ELF-1 (cell line): Measurements from ENCODE around the gene TFAP2E.

Source experiments
- DNase-seq: peaks from one replicate; pipeline ENCODE4 v3.0.0-alpha.2; 2016; ENCODE audit warnings: low read depth, low spot score

Gene TFAP2E

DNA sequence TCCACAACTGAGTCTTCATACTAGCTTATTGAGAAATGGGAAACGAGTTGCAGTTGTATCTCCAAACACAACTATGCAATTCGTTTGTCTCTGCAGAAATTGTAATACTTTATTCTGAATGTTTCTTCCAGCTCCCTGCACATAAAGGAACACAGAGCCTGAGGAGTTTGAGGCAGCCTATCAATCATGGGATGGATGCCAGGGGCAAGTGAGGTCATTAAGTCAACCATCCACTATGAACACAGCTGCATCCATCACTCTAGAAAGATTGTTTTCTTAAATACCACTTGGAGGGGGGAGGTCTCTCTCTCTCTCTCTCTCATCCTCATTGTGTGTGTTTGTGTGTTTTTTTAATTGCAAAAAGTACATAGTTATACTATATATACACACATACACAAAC is 71.1 kb downstream of the TFAP2E start:
- DNase-seq: no peak
